GM19238 (cell line): ENCODE results near the gene URGCP.
A peak's percentile ranks its signal among the peaks of the same experiment; 100 is the strongest.

Experiments used
- DNase-seq: peaks from one replicate; pipeline ENCODE4 v3.0.0; 2011; ENCODE audit warnings: low spot score; ENCODE audit not compliant: insufficient read length

Gene URGCP

DNA sequence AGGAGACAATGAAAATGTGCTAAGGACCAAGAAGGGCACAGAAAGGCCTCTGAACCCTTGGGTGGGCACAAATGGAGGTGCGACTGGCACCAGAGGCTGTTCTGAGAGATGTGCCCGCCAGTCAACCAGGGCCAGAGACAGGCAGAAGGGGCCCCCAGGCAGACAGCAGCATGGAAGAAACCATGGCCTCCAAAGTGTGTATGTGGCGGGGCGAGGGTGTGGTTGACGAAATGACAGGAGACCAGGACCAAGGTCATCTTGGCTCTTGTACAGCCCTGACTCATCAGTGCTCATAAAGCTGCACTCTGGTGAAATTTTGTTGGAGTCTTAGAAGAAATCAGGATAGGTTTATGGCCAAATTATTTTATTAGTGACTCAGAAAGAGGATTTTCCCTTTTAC is 33.1 kb downstream of the URGCP start:
- no peak for DNase-seq

DNA sequence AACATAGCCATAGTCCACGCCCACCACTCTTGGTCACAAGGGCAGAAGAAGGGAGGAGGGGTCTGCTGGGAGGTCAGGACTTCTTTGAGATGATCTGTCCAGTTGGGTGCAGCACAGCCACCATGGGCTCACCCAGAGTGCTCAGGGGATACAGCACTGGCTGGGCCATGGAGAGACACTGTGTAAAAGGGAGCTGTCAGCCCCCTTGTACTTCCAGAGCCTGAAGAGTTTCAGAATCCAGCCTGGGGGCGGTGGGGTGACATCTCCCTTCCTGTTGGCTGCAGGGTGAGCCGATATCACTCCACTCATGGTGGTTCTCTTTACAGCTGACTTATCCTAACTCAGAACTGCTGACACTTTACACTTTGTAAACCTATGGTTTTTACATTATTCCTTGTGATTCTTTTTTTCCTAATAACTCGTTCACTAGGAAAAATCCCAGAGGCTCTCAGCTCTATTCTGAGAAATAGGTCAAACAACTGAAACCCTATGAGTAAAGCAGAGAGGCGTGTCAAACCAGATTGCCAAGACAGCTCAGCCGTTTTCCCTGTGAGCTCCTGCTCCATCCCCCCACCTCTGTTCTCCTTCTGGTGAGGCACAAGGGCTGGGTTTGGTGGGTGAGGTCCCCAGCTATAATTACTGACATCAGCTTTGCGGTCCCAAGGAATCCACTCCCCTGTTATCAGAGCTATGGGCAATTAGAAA is 33.8 kb downstream of the URGCP start:
- DNase-seq = no peak

DNA sequence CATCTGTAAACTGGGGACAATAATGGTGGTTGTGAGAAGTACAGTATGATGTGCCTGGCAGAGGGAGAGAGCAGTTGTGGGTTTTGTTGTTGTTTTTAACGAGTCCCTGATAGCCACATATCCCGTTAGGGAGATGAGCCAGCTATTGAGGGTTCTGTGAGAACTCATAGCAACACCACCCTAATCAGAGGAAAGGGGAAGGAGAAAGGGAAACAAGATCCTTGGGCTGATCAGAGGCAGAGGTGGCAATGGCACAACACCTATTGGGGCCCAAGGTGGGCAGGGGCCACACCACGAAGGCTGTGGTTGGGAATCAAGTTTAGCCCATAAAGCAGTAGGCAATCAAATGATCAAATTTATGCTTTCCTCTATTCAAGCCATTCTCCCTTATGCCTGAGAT is 35.3 kb downstream of the URGCP start:
- no peak for DNase-seq

DNA sequence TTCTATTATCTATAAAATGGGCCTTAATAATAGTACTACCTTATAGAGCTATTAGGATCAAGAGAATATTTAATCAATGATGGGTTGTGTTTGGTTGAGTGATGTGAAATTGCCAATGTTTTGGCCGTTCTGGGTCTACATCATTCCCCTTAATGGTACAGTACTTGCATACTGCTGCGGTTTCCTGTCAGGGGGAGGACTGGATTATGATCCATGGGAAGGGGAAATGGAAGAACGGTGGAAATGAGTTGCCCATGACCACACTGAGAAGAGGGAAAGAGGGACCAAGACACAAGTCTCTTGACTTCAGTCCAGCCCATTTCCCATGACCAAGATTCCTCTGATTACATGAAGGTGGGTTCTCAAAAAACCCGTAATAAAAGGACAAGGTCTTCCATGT is 36.1 kb downstream of the URGCP start:
- no peak for DNase-seq

DNA sequence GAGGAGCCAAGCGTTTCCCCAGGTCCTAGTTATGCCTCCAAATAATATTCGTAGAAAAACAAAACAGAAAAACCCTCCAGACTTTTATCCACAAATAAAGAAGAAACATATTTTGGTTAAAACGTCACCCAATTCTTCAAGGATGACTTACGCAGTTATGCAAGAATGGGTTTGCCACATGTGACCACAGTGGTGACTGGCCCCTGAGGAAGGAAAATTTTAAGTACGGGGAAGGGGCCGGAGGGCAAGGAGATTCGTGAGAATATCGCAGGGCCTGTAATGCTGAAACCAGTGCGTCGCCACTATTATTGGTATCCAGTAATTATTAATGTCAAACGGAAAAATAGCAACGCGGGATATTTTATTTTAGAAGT is 36.5 kb downstream of the URGCP start:
- no peak for DNase-seq

DNA sequence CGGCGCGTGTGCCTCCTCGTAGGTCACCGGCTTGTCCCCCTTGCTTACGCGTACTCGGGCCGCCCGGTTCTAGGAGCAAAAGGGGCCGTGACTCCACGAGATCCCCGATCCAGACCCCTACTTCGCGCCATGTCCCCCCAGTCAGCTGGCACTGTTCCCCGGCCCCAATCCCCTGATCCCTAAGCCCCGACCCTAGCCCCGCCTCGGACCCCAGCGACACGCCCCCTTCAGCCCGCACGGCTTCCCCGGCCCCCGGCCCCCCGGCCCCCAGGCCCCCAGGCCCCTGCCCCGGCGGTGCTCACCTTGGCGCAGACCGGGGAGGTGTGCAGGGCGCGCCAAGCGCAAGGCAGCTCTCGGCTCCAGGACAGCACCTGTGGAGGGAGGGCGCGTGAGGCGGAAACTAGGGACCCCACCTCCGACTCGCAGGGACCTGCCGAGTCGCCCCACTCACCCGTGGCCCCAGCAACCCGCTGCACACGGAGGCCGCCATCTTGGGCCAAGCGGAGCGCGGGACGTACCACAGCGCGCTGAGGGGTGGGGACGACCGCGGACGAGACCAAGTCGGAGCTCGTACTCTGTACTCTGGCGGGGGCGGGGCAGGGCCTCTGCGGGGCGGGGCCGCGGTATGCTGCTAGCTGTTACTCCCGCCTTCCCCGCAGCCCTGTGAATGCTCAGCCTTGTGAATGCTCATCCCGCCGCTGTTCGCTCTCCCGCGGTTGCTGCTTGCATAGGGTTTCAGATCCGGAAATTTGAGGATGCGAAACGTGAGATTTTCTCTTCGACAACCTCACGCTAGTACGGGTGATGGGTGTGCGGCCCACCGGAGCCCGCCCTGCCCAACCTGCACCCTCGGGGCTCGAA is 37.2 kb downstream of the URGCP start, which contains the start of gene MRPS24:
Gene MRPS24, minus strand, starts transcription at position 512 of the 861 bp plus-strand sequence. Its CDS starts 22 bp downstream, at position 490.
- peak; percentile 90 for DNase-seq

DNA sequence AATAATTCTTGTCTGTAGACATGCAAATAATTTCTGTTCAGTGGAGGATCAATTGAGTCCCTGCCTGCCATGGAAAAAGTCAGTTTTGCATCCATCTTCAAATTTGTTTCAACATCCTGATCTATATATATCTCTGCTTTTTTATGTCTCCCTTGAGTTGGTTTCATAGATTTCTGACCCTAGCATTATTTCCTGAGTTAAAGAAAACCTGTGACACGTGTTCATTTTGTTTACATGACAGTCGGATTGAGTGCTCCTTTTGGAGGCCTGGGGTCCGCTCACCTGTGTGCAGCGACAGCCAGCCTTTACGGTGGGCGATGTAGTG is 37.8 kb downstream of the URGCP start:
- DNase-seq = no peak

DNA sequence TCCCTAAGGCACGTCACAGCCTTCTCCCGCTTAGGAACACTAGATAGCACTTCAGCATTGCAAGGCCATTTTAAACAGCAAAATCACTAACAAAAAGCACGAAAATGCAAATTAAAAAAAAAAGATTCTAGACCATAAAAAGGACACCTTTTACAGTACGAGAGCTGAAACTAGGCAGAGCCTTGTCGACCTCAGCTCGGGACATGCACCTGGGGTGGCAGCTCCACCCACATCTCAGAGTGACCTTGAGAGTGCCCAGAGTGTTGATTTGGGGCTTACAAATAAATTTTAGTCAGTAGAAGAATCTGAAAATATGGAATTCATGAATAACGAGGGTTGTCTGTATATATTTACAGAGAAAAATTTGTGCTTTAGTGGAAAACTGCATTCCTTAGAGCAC is 38.2 kb downstream of the URGCP start:
- no peak for DNase-seq

DNA sequence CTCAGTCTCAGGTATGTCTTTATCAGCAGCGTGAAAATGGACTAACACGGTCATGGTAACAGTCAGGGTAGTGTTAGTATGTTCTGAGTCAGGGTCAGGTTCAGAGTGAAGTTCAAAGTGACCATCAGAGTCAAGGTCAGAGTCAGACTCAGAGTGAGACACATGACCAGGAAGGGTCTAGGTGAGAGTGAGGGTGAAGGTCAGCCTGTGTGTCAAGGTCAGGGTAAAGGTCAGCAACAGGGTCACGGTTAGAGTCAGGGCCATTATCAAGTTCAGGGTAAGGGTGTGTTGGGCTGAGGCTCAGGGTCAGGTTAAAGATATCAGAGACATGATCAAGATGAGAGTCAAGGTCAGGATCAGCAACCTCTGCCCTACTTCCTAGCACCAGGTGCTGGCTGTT is 41.1 kb downstream of the URGCP start:
- DNase-seq = no peak

DNA sequence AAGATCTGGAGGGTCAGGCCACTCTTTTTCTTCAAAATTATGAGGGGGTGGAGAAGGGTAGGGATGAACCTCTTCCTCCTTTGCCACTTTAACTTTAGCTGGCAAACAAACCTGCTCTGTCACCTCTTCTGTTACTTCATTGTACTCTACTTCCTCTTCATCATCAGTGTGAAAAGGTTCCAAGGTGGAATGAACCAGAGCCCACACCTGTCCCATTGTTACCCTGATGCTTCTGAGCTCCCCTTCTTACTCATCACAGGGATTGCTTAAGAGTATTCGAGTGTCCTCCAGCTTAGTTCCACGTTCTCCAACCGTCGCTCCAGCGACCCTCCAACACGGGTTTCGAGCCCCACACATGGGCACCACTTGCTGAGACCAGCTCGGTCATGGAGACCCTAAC is 42.3 kb downstream of the URGCP start:
- no peak for DNase-seq

DNA sequence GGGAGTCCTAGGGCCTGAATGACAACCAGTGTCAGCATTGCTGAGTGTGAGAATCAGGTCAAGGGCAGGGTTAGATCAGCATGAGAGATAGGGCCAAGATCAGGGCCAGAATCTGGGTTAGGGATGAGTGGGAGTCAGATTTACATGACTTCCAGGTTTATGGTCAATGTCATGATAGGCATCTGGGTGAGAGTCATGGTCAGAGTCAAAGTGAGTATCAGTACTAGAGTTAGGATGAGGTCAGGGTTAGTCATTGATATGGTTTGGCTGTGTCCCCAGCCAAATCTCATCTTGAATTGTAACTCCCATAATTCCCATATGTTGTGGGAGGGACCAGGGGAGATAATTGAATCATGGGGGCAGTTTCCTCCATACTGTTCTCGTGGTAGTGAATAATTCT is 49.4 kb downstream of the URGCP start:
- DNase-seq = no peak

DNA sequence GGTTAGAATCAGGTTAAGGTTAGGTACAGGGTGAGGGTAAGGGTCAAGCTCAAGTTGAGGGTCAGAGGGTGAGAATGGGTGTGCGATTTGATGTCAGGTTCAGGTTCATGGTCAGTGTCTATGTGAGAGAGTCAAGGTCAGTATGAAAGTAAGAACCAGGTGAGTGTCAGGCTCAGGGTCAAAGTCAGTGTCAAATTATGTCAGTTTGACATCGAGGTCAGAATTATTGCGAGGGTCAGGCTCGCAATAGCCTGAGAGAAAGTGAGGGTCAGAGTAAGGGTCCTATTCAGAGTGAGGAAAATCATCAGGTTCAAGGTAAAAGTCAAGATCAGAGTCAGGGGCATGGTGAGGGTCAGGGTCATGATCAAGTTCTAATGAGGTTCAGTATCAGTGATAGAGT is 50.1 kb downstream of the URGCP start:
- DNase-seq = no peak

DNA sequence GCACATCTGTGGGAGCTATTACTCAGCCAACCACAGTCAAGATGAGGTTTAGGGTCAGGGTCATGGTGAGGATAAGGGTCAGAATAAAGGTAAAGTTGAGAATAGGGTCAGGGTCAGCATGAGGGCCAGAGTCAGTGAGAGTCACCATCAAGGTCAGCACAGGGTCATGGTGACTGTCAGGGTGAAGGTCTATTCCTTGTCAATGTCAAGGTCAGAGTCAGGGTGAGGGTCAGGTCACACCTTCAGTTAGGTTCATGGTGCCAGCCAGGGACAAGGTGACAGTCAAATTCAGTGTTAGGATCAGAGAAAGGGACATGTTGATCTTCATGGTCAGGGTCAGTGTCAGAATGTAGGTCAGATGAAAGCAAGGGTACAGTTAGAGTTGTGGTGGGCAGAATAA is 51.2 kb downstream of the URGCP start:
- DNase-seq = no peak

DNA sequence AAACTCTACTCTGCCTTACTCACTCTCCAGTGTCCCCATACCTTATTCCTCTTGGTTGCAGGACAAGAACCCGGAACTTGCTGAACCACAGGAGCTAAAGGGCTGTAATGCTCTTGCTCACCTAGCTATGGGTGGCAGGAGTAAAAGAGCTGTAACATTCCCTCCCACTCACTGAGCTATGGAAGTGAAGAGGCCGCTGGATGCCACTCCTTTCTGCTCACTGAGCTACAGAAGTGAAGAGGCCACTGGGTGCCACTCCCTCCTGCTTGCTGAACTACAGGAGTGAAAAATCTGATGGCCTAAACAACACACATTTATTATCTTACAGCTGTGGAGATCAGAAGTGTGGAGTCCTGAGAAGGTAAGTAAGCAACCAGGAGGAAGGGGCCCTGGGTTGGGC is 54.6 kb downstream of the URGCP start:
- DNase-seq = no peak

DNA sequence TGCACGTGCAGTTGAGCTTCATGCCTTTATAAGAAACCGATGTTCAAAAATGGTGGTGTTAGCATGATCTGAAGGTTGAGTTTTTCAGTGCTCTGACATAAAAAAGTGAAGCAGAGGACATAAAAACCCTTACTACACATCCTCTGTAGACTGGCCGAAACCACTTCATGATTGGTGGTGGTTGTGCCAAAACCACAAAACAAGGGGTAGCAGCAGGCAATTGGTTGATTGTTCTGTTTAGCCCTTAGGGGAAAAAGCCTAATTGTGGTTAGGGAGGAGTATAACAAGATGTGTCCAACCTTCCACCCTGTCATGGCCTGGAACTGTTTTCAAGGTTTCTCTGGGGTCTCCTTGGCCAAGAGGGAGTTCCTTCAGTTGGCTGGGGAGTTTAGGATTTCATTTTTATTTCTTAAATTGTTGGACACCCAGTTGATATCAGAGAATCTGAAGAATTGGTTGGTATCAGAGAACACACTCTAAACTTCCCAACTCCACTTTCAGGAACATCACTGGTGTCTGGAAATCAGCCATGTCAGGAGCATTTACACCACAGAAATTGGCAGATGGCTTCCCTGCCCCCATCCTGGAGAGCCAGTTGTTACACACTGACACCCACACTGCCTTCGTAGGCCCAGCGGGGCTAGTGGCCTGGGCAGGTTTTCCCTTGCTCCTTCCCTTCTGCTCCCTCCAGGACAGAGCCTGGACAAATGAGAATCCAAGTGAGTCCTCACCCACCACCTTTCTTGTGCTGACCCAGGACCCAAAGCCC is 55.9 kb downstream of the URGCP start:
- DNase-seq = no peak

DNA sequence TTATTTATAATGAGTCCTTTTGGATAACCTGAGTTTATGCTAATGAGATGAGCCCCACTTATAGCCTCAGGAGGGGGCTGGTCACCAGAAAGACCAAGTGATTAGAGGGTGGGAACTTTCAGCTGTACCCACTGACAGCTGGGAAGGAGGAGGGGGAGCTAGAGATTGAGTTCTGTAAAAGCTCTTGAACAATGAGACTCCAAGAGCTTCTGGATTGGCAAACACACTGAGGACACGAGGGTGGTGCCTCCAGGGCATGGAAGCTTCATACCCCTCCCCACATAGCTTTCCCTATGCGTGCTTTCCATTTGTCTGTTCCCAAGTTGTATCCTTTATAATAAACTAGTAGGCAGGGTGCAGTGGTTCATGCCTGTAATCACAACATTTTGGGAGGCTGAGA is 57.3 kb downstream of the URGCP start:
- DNase-seq = no peak

DNA sequence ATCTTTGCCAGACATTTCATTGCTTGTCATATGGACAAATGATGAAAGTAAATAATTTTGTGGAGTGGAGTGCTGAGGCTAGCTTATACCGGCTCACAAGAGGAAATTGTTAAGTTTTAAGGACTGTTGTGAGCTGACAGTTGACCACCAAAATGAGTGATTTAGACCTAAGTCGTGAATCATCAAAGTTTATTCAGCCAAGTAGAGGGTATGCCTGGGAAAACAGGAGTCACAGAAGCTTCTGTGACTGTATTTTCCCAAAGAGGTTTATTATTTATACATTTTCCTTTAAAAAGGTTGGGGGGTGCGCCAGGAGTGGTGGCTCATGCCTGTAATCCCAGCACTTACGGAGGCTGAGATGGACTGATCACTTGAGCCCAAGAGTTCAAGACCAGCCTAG is 58.9 kb downstream of the URGCP start:
- DNase-seq = no peak

DNA sequence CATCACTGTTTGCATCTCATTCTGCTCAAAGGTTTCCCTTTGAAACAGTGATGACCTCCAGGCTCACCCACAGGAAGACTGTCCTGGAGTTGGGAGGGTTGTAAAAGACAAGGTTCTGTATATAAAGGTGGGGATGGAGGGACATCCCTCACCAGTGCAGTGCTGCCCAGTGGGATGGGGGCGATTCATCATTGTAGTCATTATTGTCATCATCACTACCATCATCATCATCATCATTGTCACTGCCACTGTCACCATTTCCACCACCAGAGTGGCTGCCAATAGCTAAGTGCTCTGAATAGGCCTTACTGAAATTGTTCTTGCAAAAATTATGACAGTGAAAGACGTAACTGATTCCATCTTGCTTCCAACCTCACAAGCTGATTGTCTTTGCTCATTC is 61.7 kb downstream of the URGCP start:
- DNase-seq = no peak

DNA sequence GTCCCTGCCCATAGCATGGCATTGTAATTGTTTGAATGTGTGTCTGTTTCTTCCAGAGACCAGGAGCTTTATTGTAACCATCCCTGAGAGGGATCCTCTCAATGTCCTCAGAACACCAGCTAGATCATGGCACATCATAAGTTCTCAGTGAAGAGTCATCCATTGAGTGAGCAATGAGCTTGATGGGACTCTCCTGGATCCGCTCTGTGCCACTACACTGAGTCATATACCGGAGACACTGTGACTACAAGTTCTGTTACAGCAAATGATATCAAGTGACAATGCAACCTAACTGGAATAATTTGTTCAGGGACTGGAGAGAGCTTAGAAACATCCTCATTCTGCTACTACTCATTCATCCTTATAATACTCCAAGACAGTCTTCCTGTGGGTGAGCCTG is 62.1 kb downstream of the URGCP start:
- DNase-seq = no peak

DNA sequence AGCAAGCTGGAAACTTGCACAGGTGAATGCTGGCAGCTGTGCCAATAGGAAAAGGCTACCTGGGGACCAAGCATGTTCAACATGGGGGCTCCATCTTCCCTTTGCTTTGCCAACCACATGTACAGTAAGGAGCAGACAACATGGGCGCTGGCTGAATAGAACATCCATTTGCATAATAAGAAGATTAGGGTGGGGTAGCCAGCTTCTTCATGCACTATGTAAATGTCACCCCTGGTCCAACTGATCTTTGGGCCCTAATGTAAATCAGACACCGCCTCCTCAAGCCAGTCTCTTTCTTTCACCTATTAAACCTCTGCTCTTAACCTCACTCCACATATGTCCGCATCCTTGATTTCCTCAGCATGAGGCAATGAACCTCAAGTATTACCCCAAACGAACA is 63.1 kb downstream of the URGCP start:
- no peak for DNase-seq

DNA sequence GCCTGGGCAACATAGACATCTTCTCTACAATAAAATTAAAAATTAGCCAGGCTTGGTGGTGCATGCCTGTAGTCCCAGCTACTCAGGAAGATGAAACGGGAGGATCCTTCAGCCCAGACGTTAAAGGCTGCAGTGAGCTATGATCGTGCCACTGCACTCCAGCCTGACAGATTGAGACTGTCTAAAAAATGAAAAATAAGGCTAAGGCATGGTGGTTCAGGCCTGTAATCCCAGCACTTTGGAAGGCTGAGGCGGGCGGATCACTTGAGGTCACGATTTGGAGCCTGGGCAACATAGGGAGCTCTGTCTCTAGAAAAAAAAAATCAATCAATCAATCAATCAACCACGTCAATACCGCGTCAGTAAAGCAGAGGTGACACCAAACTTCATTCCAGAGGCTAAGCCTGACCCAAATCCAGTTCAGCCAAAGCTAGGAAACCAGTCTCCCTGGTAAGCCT is 68.2 kb downstream of the URGCP start:
- no peak for DNase-seq
